Thoracic aorta (tissue), 2 donors: Measurements from ENCODE around the gene FGFR3. TPM values are rescaled to one million over a fixed set of nuclear protein-coding genes. Genes with fewer than 3 reads are reported as not detected.
"Not testable (repeated sequence)": the region's sequence is repeated elsewhere in the genome, so short reads cannot be mapped to it uniquely, and the experiment has no call there.

Source experiments
- ATAC-seq: fragments of 150-250 bp; one replicate; pipeline ENCODE4 v1.8.0; 2017; ENCODE audit warnings: low read depth; ENCODE audit not compliant: insufficient number of reproducible peaks, low FRiP score
- DNase-seq: peaks from one replicate; pipeline ENCODE4 v3.0.0-alpha.2; 2020; ENCODE audit warnings: low spot score
- H3K27ac ChIP-seq, 2 donors: fragments of 200-600 bp; sonication (generic); 1 replicate in 1 of 2; 2 replicates in 1 of 2; pipeline ENCODE4 v1.5.1; 2016; ENCODE audit warnings: mild to moderate bottlenecking in 2 of 2, moderate library complexity in 2 of 2
- H3K27me3 ChIP-seq: fragments of 200-600 bp; sonication (generic); replicated peaks from 2 replicates; pipeline ENCODE4 v1.6.0; 2016; ENCODE audit warnings: mild to moderate bottlenecking; ENCODE audit not compliant: insufficient read depth
- H3K36me3 ChIP-seq: fragments of 200-600 bp; sonication (generic); one replicate; pipeline ENCODE4 v1.5.1; 2016
- H3K4me1 ChIP-seq, 2 donors: fragments of 200-600 bp; sonication (generic); 1 replicate in 1 of 2; 2 replicates in 1 of 2; pipeline versions ENCODE4 v1.5.1 to v1.6.0; 2016; ENCODE audit warnings: low read depth in 2 of 2, mild to moderate bottlenecking in 1 of 2; ENCODE audit not compliant: control insufficient read depth in 1 of 2
- H3K4me3 ChIP-seq: fragments of 200-600 bp; sonication (generic); 2 replicates; pipeline ENCODE4 v1.5.1; 2016; ENCODE audit warnings: mild to moderate bottlenecking
- H3K9me3 ChIP-seq: fragments of 200-600 bp; sonication (generic); 2 replicates; pipeline ENCODE4 v1.5.1; 2016
- total RNA-seq, 2 donors: library from RNA; depleted of rRNA; stranded (reverse); fragments of >200 nt; gene quantifications; one replicate each; pipeline versions ENCODE4 v1.1.0 to v1.2.3, GENCODE V29; 2016
- TF ChIP-seq, protein P1 (sequence below): fragments of 200-600 bp; sonication (generic); IDR thresholded peaks from one replicate; pipeline ENCODE4 v1.5.1; 2019; ENCODE audit warnings: antibody characterized with exemption

FGFR3 gene
- total RNA-seq, 2 donors from 2014 or later = 0.68 to 1.4 TPM

DNA sequence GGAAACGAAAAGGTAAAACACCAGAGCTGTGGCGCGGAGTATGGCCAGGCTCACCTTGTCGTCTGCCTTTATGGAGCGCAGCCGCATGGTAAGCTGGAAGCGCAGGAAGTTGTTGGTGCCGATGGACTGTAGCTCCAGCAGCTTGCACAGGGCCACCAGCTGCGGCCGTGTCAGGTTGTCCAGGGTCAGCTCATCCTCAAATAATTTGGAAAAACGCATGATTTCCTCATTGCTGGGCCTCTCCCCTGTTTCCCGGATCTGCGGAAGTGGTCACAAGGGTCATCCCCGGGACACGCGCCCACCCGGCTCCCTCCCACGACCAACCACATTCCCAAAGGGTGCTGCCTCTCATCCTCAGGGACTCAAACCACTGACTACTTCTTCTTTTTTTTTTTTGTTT lies 39.6 kb downstream of the FGFR3 start:
- Histone ChIP-seq H3K4me3 (no peak overlapping the region), H3K9me3 (no peaks in the 10 kb centered on the region), H3K4me1 (no peaks in the 10 kb centered on the region), H3K27me3 (no peaks in the 10 kb centered on the region), H3K36me3 (peaks cover 51% of the 10 kb centered on the region), H3K27ac (no peak overlapping the region)
- DNase-seq = no peak
- TF ChIP-seq, protein P1, sequence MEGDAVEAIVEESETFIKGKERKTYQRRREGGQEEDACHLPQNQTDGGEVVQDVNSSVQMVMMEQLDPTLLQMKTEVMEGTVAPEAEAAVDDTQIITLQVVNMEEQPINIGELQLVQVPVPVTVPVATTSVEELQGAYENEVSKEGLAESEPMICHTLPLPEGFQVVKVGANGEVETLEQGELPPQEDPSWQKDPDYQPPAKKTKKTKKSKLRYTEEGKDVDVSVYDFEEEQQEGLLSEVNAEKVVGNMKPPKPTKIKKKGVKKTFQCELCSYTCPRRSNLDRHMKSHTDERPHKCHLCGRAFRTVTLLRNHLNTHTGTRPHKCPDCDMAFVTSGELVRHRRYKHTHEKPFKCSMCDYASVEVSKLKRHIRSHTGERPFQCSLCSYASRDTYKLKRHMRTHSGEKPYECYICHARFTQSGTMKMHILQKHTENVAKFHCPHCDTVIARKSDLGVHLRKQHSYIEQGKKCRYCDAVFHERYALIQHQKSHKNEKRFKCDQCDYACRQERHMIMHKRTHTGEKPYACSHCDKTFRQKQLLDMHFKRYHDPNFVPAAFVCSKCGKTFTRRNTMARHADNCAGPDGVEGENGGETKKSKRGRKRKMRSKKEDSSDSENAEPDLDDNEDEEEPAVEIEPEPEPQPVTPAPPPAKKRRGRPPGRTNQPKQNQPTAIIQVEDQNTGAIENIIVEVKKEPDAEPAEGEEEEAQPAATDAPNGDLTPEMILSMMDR = no peak
- ATAC-seq = no peak

DNA sequence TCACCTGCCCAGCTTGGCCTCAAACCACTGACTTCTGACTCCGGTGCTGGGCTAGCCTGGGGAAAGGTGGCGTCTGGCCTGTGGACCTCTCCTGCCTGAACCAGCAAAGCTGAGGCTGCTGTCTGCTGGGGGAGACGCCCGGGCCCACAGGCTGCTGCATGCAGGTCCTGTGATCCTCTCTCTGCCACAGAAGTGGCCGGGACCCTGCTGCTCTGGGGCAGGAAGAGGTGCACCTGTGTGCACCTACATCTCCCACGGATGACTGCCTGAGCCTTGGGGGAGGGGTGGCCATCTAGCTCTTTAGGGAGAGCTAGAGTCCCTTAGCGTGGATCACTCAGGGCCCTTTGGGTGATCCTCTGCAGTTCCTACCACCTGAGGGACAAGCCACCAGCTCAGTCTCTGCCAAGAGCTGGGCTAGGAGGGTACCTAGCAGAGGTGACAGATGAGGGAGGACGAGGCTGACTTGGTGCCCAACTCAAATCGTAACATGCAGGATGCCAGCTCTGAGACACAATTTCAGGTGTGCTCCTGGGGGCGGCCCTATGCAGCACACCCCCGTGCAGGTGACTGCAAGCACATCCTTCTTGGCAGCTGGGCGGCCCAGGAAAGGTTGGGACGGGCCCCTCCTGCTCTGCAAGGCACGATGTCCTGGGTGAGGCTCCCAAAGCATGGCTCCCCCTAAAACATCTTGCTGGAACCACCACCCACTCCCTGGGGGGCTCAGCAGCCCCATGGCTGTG lies 40.4 kb downstream of the FGFR3 start:
- no peak overlapping the region for H3K4me3 ChIP-seq
- TF ChIP-seq, protein P1 = no peak
- no peak for ATAC-seq
- no peak for DNase-seq
- no peaks in the 10 kb centered on the region for H3K4me1 ChIP-seq
- H3K27ac ChIP-seq = no peak overlapping the region
- no peaks in the 10 kb centered on the region for H3K9me3 ChIP-seq
- no peaks in the 10 kb centered on the region for H3K27me3 ChIP-seq
- peaks cover 51% of the 10 kb centered on the region for H3K36me3 ChIP-seq

DNA sequence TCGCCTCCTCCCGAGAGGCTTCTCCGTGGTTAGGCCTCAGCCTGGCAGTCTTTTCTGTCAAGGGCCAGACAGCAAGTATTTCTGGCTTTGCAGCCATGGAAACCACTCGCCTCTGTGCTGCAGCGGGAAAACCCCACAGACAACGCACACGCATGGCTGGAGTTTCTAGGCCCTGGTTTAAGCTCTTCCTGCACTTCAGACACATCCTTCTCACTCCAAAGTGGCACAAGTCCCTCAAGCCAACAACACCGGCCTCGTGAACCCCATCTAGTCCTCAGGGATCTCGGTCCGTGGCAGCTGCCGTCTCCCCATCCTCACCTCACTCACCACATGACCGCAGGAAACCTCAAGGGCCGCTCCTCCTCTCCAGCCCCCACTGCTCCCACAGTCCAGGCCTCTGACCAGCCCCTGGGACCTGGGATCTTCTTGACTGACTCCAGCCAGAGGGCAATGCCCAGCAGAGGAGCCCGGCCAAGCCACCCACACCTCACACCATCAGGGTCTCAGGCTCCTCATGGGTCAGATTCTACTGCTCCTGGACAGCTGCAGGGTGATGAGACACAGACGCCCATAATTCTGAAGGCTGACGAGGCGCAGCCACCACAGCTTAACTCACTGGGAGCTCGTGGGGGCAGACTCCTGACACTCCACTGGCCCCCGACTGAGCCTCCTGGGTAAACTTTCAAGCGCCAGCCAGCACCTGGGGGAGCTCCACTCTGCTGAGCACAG lies 41.1 kb downstream of the FGFR3 start:
- no peak overlapping the region for H3K4me3 ChIP-seq
- no peaks in the 10 kb centered on the region for H3K27me3 ChIP-seq
- DNase-seq (no peak), ATAC-seq (no peak)
- TF ChIP-seq, protein P1 = no peak
- peaks cover 51% of the 10 kb centered on the region for H3K36me3 ChIP-seq
- no peaks in the 10 kb centered on the region for H3K9me3 ChIP-seq
- no peaks in the 10 kb centered on the region for H3K4me1 ChIP-seq
- no peak overlapping the region for H3K27ac ChIP-seq

DNA sequence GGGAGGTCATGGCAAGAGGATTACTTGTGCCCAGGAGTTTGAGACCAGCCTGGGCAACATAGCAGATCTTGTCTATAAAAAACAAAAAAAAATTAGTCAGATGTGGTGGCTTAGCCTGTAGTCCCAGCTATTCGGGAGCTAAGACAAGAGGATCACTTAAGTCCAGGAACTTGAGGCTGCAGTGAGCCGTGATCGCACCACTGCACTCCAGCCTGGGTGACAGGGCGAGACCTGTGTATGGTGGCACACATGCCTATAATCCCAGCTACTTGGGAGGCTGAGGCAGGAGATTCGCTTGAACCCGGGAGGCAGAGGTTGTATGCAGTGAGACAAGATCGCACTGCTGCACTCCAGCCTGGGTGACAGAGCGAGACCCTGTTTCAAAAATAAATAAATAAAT lies 42.7 kb downstream of the FGFR3 start:
- not testable (repeated sequence) for H3K9me3 ChIP-seq, H3K4me3 ChIP-seq, H3K27ac ChIP-seq, H3K27me3 ChIP-seq, DNase-seq, H3K4me1 ChIP-seq, ATAC-seq
- peaks cover 58% of the 10 kb centered on the region for H3K36me3 ChIP-seq

DNA sequence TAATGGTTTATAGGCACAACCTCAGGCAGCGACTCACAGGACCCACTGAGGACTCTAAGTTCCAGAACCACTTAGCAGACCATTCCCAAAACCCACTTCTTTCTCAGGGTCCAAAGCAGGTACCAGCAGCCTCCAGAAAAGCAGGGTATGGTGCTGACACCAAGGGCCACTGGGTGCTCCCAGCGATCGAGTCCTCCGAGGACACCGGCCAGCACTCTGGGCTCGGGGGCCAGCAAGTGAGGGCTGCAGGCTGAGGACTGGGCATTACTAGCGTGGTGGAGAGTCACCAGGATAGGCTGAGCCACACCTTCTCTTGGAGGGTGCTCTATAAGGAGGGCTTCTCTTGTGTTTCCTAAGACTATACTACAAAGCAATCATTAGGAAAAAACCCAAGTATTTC lies 43.6 kb downstream of the FGFR3 start:
- Histone ChIP-seq H3K4me1 (no peaks in the 10 kb centered on the region), H3K9me3 (no peaks in the 10 kb centered on the region), H3K36me3 (peaks cover 56% of the 10 kb centered on the region), H3K27me3 (no peaks in the 10 kb centered on the region), H3K4me3 (no peak overlapping the region), H3K27ac (no peak overlapping the region)
- ATAC-seq (no peak), DNase-seq (no peak)
- TF ChIP-seq, protein P1 = no peak
